GM18867 (cell line): ENCODE measurements around the gene FAM135A.
"Not testable (repeated sequence)": the region's sequence is repeated elsewhere in the genome, so short reads cannot be mapped to it uniquely, and the experiment has no call there.

Experiments used
- ATAC-seq: cut with Tn5 transposase; IDR thresholded peaks from one replicate; pipeline ENCODE4 v1.9.1; 2021; ENCODE audit warnings: mild to moderate bottlenecking, moderate library complexity; ENCODE audit not compliant: unreplicated experiment

FAM135A gene

GRCh38 chr6:70456735-70457134 lies 43.4 kb downstream of the FAM135A start:
- ATAC-seq: no peak

DNA sequence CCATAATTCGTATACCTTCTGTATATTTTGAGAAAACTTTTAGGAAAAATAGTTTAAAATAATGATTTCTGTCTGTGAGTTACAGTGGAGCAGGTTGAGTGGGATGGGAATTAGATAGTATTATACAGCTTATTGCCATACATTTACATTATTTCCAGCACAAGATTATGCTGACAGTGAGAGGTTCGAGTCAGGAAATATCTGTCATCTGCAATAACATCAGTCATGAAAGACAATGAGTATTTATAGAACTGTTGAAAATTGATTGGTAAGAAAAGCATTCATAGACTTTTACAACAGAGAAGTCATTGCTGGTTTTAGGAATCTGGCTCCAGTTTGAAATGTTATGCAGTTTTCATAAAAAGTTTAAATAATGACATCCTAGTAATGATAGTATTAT lies 45.9 kb downstream of the FAM135A start:
- no peak for ATAC-seq

GRCh38 chr6:70459699-70460098 lies 46.4 kb downstream of the FAM135A start:
- ATAC-seq: not testable (repeated sequence)

DNA sequence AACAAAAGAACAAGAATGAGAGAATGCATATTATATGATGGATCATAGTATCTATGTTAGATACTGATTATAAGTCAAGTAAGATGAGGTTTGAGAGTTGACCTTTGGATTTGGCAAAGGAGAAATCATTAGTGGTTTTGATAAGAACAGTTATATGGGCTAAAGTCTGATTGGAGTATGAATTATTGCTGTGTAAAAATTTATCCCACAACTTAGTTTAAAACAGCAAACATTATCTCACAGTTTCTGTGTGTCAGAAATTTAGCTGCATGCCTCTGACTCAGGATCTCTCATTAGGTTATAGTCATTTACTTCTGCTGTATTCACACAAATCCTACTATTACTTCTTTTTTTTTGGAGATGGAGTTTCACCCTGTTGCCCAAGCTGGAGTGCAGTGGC lies 56.7 kb downstream of the FAM135A start:
- no peak for ATAC-seq

DNA sequence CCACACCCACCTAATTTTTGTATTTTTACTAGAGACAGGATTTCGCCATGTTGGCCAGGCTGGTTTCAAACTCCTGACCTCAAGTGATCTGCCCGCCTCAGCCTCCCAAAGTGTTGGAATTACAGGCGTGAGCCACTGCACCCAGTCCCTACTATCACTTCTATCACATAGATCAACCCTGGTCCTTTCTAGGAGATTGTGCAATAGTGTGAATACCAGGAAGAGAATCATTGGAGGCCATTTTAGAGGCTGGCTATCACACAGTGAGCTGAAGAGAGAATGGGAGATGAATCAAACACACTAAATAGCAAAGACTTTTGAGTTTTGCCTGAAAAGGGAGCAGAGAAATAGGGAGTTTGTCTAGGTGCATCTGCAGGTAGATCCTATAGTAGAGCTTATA lies 57.2 kb downstream of the FAM135A start:
- not testable (repeated sequence) for ATAC-seq

DNA sequence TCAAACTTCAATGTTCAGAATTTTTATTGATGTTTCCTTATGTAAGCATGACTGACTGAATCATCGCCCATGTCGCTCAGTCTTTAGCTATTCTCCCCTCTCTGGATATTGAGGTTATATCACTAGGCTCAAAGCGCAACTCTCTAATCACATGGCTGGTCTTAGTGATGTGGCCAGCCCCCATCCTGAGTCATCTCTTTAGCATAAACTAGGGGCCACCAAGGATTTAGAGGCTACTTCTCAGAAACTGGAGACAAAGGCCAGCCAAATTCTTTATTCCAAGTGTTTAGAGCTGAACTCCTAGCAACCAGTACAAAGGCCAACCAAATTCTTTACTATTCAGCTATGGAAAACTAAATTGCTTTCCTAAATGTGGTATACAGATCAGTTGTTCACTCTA lies 61.4 kb downstream of the FAM135A start:
- ATAC-seq: no peak

- no peak for ATAC-seq
Observed at GRCh38 chr6:70479236-70479635, 65.9 kb downstream of the FAM135A start.

DNA sequence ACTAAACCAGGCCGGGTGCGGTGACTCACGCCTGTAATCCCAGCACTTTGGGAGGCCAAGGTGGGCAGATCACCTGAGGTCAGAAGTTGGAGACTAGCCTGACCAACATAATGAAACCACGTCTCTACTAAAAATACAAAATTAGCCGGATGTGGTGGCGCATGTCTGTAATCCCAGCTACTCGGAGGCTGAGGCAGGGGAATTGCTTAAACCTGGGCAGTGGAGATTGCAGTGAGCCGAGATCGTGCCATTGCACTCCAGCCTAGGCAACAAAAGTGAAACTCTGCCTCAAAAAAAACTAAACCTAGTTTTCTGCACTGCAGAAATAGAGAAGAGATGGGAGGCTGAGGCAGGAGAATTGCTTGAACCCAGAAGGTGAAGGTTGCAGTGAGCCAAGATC lies 73.3 kb downstream of the FAM135A start:
- ATAC-seq: not testable (repeated sequence)

GRCh38 chr6:70489364-70489763 lies 76.1 kb downstream of the FAM135A start:
- no peak for ATAC-seq

DNA sequence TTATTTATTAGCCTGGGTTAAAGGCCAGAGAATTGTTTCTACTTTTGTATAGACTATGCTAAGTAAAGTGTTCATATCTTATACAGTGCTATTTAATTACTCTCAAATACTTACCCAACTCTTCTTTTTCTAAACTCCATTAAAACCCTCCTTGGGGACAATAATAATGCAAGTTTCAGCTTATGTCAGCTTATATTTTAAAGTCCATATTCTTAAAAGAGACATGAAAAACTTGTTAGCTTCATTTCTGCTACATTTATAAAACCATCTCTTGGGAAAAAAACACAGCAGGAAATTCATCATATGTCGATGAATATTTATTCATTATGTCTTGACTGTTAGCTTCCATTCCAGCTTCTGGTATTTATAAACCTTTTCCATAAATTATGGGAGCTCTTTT lies 81.5 kb downstream of the FAM135A start:
- no peak for ATAC-seq

DNA sequence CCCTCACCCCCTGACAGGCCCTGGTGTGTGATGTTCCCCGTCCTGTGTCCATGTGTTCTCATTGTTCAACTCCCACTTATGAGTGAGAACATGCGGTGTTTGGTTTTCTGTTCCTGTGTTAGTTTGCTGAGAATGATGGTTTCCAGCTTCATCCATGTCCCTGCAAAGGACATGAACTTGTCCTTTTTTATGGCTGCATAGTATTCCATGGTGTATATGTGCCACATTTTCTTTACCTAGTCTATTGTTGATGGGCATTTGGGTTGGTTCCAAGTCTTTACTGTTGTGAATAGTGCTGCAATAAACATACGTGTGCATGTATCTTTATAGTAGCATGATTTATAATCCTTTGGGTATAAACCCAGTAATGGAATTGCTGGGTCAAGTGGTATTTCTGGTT lies 82.5 kb downstream of the FAM135A start:
- not testable (repeated sequence) for ATAC-seq

- no peak for ATAC-seq
Observed at GRCh38 chr6:70502484-70502883, 89.2 kb downstream of the FAM135A start.

DNA sequence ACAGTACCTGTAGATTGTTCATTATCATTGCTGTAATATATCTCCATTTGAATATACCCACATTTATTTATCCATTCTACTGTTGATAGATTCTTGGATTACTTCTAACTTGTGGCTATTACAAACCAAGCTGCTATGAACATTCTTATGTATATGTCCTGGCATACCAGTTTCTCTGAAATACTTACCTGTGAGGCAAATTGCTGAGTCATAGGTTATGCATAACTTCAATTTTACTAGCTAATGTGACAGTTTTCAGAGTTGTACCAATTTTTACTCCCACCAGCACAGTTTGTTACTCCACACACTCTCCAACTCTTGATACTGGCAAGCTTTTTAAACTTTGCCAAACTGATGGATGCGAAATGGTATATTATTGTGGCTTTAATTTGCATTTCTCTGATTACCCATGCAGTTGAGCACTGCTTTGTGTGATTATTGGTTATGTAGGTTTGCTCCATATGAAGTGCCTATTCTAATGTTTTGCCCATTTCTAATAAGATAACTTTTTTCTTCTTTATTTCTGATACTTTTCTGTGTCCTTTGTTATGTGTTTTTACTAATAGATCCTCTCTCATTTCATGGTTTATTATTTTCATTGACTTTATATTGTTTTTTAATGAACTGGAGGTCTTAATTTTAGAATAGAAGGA lies 90.6 kb downstream of the FAM135A start:
- no peak for ATAC-seq

GRCh38 chr6:70506321-70506720 lies 93.0 kb downstream of the FAM135A start:
- no peak for ATAC-seq

DNA sequence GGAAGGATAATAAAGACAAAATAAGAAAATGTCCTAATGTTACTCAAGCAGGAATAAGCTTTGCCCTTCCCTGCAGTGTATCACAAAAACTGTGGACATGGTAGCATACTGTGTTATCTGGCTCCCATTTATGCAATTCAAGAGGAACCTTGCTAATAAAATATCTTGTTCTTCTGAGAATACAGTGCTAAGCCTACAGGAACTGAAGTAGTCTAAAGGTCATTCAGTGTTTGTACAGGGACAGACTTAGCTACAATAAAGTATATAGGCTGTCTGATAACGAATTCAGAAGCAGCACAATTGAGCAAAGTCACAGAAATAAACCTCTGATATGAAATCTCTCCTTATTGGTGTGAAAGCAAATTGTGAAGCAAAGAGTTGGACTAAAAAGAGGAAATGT lies 93.9 kb downstream of the FAM135A start:
- ATAC-seq: no peak

DNA sequence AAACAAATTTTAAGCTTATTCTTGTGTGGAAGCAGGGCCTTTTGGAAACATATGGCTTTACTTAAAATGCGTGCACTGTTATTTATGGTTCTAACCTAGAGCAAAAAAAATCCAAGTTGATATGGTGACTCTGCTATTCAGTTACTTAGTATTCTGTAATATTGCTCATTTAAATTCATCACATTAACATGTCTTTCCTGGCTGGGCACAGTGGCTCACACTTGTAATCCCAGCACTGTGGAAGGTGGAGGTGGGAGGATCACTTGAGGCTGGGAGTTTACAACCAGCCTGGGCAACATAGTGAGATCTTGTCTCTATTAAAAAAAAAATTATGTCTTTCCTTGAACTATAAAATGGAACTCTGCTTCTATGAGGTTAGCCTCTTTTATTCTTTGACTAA lies 95.6 kb downstream of the FAM135A start:
- ATAC-seq: no peak

GRCh38 chr6:70510600-70510999 lies 97.3 kb downstream of the FAM135A start:
- ATAC-seq: no peak

DNA sequence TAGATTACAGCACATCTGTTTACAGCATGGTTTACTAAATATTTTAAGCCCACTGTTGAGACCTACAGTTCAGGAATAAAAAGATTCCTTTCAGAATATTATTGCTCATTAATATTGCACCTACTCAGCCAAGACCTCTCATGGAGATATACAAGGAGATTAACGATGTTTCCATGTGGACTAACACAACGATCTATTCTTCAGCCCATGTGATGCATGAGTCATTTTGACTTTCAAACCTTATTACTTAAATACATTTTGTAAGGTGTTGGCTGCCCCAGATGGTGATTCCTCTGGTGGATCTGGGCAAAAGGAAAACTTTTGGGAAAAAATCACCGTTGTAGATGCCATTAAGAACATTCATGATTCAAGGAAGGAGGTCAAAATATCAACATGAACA lies 105.4 kb downstream of the FAM135A start:
- ATAC-seq: no peak

DNA sequence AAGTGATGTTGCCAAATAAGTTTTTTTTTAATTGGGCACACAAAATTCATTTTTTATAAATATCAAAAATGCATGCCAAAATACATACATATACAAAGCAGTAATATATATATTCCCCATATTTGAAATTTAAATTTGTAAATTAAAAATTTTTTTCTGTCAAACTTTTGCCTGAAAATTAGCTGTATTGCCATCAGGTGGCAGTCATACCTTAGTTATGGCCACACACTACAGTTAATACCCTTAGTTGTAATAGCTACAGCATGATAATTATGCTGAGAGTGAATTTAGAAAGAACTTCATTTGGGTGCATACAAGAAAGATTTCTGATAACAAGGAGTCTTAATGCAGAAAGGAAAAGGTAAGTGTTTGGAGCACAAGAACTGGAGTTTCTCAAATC lies 107.3 kb downstream of the FAM135A start:
- no peak for ATAC-seq

DNA sequence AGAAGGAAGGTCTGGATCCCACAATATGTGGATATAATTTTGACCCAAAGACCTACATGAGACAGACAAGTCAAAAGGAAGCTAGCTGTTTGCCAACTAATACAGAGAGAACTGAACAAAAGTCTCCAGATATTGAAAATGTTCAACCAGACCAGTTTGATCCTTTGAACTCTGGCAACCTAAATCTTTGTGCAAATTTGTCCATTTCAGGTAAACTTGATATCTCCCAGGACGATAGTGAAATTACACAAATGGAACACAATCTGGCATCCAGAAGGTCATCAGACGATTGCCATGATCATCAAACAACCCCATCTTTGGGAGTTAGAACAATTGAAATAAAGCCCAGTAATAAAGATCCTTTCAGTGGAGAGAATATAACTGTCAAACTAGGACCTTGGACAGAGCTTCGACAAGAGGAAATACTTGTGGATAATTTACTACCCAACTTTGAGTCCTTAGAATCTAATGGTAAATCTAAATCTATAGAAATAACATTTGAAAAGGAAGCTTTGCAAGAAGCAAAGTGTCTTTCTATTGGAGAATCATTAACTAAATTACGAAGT lies 111.5 kb downstream of the FAM135A start:
- ATAC-seq: no peak

DNA sequence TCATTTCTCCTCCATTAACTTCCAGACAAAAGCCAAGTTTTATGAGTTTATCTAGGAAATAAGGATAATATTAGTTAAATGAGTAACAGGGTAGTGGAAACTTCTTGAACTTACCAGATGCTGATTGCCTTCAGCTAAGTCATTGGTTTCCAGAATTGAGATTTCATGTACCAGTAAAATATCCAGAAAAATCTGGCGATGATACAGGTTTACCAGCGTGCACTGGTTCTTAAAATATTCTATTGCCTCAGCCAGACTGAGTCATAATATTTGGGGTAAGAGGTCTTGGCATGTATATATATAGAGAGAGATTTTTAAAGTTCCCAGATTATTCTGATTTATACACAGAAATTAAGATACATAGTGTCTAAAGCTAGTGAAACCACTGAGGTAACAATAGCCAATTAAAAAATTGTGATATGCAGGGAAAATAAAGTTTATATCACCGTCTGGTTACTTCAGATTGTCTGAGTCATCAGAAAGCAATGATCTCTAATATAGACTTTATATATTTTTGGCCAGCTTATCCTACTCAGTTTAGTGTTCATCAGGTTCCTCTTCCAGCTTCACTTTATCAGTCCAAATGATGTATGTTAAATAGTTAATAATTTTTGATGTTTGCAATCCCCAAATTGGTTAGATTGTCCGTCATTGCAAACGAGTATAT lies 113.9 kb downstream of the FAM135A start:
- no peak for ATAC-seq

- ATAC-seq: no peak
Observed at GRCh38 chr6:70530023-70530422, 116.7 kb downstream of the FAM135A start.
